ENCODE measurements around the gene WWC2. TPM values are rescaled to one million over a fixed set of nuclear protein-coding genes. Genes with fewer than 3 reads are reported as not detected.

WWC2 gene
- total RNA-seq, 1 donor from 2014 or later: 39.6 TPM

- peaks cover 98% of the 10 kb centered on the region for H3K79me2 ChIP-seq (ENCODE audit: low read depth)
- no peak overlapping the region for H3K9ac ChIP-seq
- H3K4me3 ChIP-seq: no peak overlapping the region
- H3K9me3 Mint-ChIP-seq: peaks cover 4% of the 10 kb centered on the region
- peaks cover 6% of the 10 kb centered on the region for H3K36me3 Mint-ChIP-seq
- peaks cover 12% of the 10 kb centered on the region for H3K4me1 ChIP-seq
- no peak for DNase-seq (ENCODE audit: low spot score)
- H3K27ac ChIP-seq: no peak overlapping the region
- no peak overlapping the region for H3K27ac Mint-ChIP-seq
- H3K4me2 ChIP-seq: no peak overlapping the region
- TF ChIP-seq CTCF (IDR thresholded peaks at IDR 0.05) (no peak), EZH2phosphoT487 (IDR thresholded peaks at IDR 0.05) (no peak), EZH2 (IDR thresholded peaks at IDR 0.05) (no peak)
- no peaks in the 10 kb centered on the region for H3K9me3 ChIP-seq (ENCODE audit: low read depth)
- H3K27me3 Mint-ChIP-seq (ENCODE audit: insufficient read depth, low read depth): peaks cover 2% of the 10 kb centered on the region
- H3K4me1 Mint-ChIP-seq: no peaks in the 10 kb centered on the region
- no peaks in the 10 kb centered on the region for H3K27me3 ChIP-seq
- H4K20me1 ChIP-seq (ENCODE audit: low read depth): peaks cover 53% of the 10 kb centered on the region
- H3K36me3 ChIP-seq: no peaks in the 10 kb centered on the region
- H2AFZ ChIP-seq (replicated peaks): no peak overlapping the region
- H3F3A ChIP-seq (ENCODE audit: low read depth): peaks cover 4% of the 10 kb centered on the region
- no peak overlapping the region for H3K4me3 Mint-ChIP-seq
These were observed 30.6 kb downstream of the WWC2 start for GRCh38 chr4:183129675-183130074.

GRCh38 chr4:183130328-183131155, 31.5 kb downstream of the WWC2 start:
- Histone ChIP-seq H3K9ac (no peak overlapping the region), H3K79me2 (ENCODE audit: low read depth) (peaks cover 98% of the 10 kb centered on the region), H2AFZ (replicated peaks) (no peak overlapping the region), H3K4me1 (peaks cover 12% of the 10 kb centered on the region), H3K9me3 (ENCODE audit: low read depth) (no peaks in the 10 kb centered on the region), H4K20me1 (ENCODE audit: low read depth) (peaks cover 52% of the 10 kb centered on the region), H3F3A (ENCODE audit: low read depth) (peaks cover 4% of the 10 kb centered on the region), H3K27me3 (no peaks in the 10 kb centered on the region), H3K4me3 (no peak overlapping the region), H3K4me2 (no peak overlapping the region), H3K36me3 (no peaks in the 10 kb centered on the region), H3K27ac (peak overlapping the region; percentile 9)
- H3K4me1 Mint-ChIP-seq: no peaks in the 10 kb centered on the region
- H3K9me3 Mint-ChIP-seq: peaks cover 4% of the 10 kb centered on the region
- no peak overlapping the region for H3K4me3 Mint-ChIP-seq
- H3K36me3 Mint-ChIP-seq: peaks cover 8% of the 10 kb centered on the region
- DNase-seq (ENCODE audit: low spot score): no peak
- H3K27me3 Mint-ChIP-seq (ENCODE audit: insufficient read depth, low read depth): peaks cover 2% of the 10 kb centered on the region
- no peak overlapping the region for H3K27ac Mint-ChIP-seq
- no peak for TF ChIP-seq EZH2 (IDR thresholded peaks at IDR 0.05)
- TF ChIP-seq EZH2phosphoT487 (IDR thresholded peaks at IDR 0.05): no peak
- TF ChIP-seq CTCF (IDR thresholded peaks at IDR 0.05): no peak

GRCh38 chr4:183132081-183132480, 33.0 kb downstream of the WWC2 start:
- peaks cover 40% of the 10 kb centered on the region for H4K20me1 ChIP-seq (ENCODE audit: low read depth)
- no peak for DNase-seq (ENCODE audit: low spot score)
- Mint-ChIP-seq H3K27me3 (ENCODE audit: insufficient read depth, low read depth) (peaks cover 2% of the 10 kb centered on the region), H3K4me1 (no peaks in the 10 kb centered on the region), H3K9me3 (peaks cover 7% of the 10 kb centered on the region), H3K27ac (no peak overlapping the region), H3K36me3 (peaks cover 8% of the 10 kb centered on the region), H3K4me3 (no peak overlapping the region)
- H3K4me2 ChIP-seq: no peak overlapping the region
- H3K9ac ChIP-seq: no peak overlapping the region
- no peak overlapping the region for H2AFZ ChIP-seq (replicated peaks)
- peak overlapping the region; percentile 9 for H3K27ac ChIP-seq
- peaks cover 4% of the 10 kb centered on the region for H3F3A ChIP-seq (ENCODE audit: low read depth)
- H3K36me3 ChIP-seq: no peaks in the 10 kb centered on the region
- no peaks in the 10 kb centered on the region for H3K27me3 ChIP-seq
- peaks cover 12% of the 10 kb centered on the region for H3K4me1 ChIP-seq
- TF ChIP-seq CTCF (IDR thresholded peaks at IDR 0.05): no peak
- TF ChIP-seq EZH2 (IDR thresholded peaks at IDR 0.05): no peak
- no peak for TF ChIP-seq EZH2phosphoT487 (IDR thresholded peaks at IDR 0.05)
- no peak overlapping the region for H3K4me3 ChIP-seq
- no peaks in the 10 kb centered on the region for H3K9me3 ChIP-seq (ENCODE audit: low read depth)
- peaks cover 100% of the 10 kb centered on the region for H3K79me2 ChIP-seq (ENCODE audit: low read depth)
